GM23338 (cell line): ENCODE results near the gene TEDC1.
A peak's percentile ranks its signal among the peaks of the same experiment; 100 is the strongest.

Experiments used
- CREB1 ChIP-seq: fragments of 250-450 bp; sonication (Bioruptor Pico); IDR thresholded peaks from 2 replicates; pipeline ENCODE4 v1.5.0; 2020; ENCODE audit warnings: low read depth, mild to moderate bottlenecking, moderate library complexity
- EZH2 ChIP-seq: fragments of 200-600 bp; sonication (generic); IDR thresholded peaks from one replicate; pipeline ENCODE4 v1.8.0; 2017; ENCODE audit warnings: antibody characterized with exemption, mild to moderate bottlenecking, low read depth; ENCODE audit not compliant: unreplicated experiment
- EZH2phosphoT487 ChIP-seq: fragments of 200-600 bp; sonication (generic); IDR thresholded peaks from one replicate; pipeline ENCODE4 v1.8.1; 2018; ENCODE audit warnings: antibody characterized with exemption; ENCODE audit not compliant: unreplicated experiment
- JUNB ChIP-seq: IDR thresholded peaks from one replicate; pipeline ENCODE4 v1.6.1; 2016; ENCODE audit warnings: antibody characterized with exemption; ENCODE audit not compliant: unreplicated experiment
- NANOG ChIP-seq: IDR thresholded peaks from 2 replicates; pipeline ENCODE4 v1.6.1; 2016; ENCODE audit warnings: antibody characterized with exemption, borderline replicate concordance
- POLR2AphosphoS5 ChIP-seq: IDR thresholded peaks from 2 replicates; pipeline ENCODE4 v1.6.1; 2016; ENCODE audit warnings: antibody characterized with exemption, low read depth
- STAT1 ChIP-seq: IDR thresholded peaks from one replicate; pipeline ENCODE4 v1.6.1; 2016; ENCODE audit warnings: antibody characterized with exemption; ENCODE audit not compliant: unreplicated experiment
- ZNF114 ChIP-seq: fragments of 250-450 bp; sonication (Bioruptor Pico); IDR thresholded peaks from 2 replicates; pipeline ENCODE4 v1.5.0; 2020; ENCODE audit warnings: mild to moderate bottlenecking, moderate library complexity
- ZNF331 ChIP-seq: fragments of 250-450 bp; sonication (Bioruptor Pico); IDR thresholded peaks from 2 replicates; pipeline ENCODE4 v1.5.0; 2020; ENCODE audit warnings: low read depth, mild to moderate bottlenecking, moderate library complexity
- TF ChIP-seq, protein P1 (sequence below), 2 experiments: fragments of 200-600 bp in 1 of 2; sonication (generic) in 1 of 2; conservative IDR thresholded peaks; 2 replicates each; pipeline versions ENCODE4 v1.5.1 to v1.6.1; 2016 to 2017; ENCODE audit warnings: antibody characterized with exemption in 2 of 2, low read depth in 2 of 2, mild to moderate bottlenecking in 2 of 2, moderate library complexity in 1 of 2
- TF ChIP-seq, protein P2 (sequence below): IDR thresholded peaks from one replicate; pipeline ENCODE4 v1.6.1; 2018; ENCODE audit warnings: antibody characterized with exemption; ENCODE audit not compliant: unreplicated experiment
- TF ChIP-seq, protein P3 (sequence below): IDR thresholded peaks from 2 replicates; pipeline ENCODE4 v1.6.1; 2016; ENCODE audit warnings: antibody characterized with exemption
- TF ChIP-seq, protein P4 (sequence below): fragments of 250-450 bp; sonication (Bioruptor Pico); IDR thresholded peaks from 2 replicates; pipeline ENCODE4 v1.5.0; 2020; ENCODE audit warnings: mild to moderate bottlenecking, moderate library complexity

DNA sequence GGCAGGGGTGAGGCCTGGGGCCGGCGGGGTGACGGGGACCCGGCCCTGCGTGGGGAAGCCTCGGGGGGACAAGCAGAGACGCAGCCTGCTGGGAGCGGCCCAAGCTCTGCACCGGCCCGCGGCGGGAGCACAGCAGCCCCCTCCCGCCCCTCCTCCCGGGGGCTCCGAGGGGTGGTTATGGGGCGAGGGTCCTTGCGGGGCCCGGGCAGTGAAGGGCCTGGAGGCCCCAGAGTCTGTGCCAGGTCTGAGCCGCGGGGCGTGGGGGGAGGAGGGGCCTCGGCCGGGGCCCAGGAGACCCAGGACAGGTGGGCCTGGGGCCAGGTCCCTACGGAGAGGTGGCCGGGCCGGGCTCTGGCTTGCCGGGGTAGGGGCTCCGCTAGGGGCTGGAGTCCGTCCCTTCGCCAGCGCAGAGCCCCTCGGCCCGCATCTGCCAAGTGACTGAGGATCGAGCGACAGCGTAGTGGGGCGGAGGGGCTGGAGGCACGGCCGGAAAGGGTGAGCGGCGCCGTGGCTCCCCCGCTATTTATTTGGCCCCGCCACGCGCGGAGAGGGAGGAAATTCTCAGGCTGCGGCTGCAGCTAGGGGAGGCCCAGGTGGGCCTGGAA is 35.8 kb downstream of the TEDC1 start:
- TF ChIP-seq, protein P1, sequence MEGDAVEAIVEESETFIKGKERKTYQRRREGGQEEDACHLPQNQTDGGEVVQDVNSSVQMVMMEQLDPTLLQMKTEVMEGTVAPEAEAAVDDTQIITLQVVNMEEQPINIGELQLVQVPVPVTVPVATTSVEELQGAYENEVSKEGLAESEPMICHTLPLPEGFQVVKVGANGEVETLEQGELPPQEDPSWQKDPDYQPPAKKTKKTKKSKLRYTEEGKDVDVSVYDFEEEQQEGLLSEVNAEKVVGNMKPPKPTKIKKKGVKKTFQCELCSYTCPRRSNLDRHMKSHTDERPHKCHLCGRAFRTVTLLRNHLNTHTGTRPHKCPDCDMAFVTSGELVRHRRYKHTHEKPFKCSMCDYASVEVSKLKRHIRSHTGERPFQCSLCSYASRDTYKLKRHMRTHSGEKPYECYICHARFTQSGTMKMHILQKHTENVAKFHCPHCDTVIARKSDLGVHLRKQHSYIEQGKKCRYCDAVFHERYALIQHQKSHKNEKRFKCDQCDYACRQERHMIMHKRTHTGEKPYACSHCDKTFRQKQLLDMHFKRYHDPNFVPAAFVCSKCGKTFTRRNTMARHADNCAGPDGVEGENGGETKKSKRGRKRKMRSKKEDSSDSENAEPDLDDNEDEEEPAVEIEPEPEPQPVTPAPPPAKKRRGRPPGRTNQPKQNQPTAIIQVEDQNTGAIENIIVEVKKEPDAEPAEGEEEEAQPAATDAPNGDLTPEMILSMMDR (conservative IDR thresholded peaks at IDR 0.05; ENCODE audit: low read depth in 2 of 2) = no peak
- TF ChIP-seq POLR2AphosphoS5 (no peak), ZNF114 (no peak), EZH2 (peak; percentile 45), EZH2phosphoT487 (no peak), NANOG (no peak), JUNB (no peak), CREB1 (no peak), ZNF331 (CRISPR knock-in tag) (no peak), STAT1 (no peak)
- TF ChIP-seq, protein P2, sequence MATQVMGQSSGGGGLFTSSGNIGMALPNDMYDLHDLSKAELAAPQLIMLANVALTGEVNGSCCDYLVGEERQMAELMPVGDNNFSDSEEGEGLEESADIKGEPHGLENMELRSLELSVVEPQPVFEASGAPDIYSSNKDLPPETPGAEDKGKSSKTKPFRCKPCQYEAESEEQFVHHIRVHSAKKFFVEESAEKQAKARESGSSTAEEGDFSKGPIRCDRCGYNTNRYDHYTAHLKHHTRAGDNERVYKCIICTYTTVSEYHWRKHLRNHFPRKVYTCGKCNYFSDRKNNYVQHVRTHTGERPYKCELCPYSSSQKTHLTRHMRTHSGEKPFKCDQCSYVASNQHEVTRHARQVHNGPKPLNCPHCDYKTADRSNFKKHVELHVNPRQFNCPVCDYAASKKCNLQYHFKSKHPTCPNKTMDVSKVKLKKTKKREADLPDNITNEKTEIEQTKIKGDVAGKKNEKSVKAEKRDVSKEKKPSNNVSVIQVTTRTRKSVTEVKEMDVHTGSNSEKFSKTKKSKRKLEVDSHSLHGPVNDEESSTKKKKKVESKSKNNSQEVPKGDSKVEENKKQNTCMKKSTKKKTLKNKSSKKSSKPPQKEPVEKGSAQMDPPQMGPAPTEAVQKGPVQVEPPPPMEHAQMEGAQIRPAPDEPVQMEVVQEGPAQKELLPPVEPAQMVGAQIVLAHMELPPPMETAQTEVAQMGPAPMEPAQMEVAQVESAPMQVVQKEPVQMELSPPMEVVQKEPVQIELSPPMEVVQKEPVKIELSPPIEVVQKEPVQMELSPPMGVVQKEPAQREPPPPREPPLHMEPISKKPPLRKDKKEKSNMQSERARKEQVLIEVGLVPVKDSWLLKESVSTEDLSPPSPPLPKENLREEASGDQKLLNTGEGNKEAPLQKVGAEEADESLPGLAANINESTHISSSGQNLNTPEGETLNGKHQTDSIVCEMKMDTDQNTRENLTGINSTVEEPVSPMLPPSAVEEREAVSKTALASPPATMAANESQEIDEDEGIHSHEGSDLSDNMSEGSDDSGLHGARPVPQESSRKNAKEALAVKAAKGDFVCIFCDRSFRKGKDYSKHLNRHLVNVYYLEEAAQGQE = no peak
- TF ChIP-seq, protein P3, sequence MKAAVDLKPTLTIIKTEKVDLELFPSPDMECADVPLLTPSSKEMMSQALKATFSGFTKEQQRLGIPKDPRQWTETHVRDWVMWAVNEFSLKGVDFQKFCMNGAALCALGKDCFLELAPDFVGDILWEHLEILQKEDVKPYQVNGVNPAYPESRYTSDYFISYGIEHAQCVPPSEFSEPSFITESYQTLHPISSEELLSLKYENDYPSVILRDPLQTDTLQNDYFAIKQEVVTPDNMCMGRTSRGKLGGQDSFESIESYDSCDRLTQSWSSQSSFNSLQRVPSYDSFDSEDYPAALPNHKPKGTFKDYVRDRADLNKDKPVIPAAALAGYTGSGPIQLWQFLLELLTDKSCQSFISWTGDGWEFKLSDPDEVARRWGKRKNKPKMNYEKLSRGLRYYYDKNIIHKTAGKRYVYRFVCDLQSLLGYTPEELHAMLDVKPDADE = no peak
- TF ChIP-seq, protein P4, sequence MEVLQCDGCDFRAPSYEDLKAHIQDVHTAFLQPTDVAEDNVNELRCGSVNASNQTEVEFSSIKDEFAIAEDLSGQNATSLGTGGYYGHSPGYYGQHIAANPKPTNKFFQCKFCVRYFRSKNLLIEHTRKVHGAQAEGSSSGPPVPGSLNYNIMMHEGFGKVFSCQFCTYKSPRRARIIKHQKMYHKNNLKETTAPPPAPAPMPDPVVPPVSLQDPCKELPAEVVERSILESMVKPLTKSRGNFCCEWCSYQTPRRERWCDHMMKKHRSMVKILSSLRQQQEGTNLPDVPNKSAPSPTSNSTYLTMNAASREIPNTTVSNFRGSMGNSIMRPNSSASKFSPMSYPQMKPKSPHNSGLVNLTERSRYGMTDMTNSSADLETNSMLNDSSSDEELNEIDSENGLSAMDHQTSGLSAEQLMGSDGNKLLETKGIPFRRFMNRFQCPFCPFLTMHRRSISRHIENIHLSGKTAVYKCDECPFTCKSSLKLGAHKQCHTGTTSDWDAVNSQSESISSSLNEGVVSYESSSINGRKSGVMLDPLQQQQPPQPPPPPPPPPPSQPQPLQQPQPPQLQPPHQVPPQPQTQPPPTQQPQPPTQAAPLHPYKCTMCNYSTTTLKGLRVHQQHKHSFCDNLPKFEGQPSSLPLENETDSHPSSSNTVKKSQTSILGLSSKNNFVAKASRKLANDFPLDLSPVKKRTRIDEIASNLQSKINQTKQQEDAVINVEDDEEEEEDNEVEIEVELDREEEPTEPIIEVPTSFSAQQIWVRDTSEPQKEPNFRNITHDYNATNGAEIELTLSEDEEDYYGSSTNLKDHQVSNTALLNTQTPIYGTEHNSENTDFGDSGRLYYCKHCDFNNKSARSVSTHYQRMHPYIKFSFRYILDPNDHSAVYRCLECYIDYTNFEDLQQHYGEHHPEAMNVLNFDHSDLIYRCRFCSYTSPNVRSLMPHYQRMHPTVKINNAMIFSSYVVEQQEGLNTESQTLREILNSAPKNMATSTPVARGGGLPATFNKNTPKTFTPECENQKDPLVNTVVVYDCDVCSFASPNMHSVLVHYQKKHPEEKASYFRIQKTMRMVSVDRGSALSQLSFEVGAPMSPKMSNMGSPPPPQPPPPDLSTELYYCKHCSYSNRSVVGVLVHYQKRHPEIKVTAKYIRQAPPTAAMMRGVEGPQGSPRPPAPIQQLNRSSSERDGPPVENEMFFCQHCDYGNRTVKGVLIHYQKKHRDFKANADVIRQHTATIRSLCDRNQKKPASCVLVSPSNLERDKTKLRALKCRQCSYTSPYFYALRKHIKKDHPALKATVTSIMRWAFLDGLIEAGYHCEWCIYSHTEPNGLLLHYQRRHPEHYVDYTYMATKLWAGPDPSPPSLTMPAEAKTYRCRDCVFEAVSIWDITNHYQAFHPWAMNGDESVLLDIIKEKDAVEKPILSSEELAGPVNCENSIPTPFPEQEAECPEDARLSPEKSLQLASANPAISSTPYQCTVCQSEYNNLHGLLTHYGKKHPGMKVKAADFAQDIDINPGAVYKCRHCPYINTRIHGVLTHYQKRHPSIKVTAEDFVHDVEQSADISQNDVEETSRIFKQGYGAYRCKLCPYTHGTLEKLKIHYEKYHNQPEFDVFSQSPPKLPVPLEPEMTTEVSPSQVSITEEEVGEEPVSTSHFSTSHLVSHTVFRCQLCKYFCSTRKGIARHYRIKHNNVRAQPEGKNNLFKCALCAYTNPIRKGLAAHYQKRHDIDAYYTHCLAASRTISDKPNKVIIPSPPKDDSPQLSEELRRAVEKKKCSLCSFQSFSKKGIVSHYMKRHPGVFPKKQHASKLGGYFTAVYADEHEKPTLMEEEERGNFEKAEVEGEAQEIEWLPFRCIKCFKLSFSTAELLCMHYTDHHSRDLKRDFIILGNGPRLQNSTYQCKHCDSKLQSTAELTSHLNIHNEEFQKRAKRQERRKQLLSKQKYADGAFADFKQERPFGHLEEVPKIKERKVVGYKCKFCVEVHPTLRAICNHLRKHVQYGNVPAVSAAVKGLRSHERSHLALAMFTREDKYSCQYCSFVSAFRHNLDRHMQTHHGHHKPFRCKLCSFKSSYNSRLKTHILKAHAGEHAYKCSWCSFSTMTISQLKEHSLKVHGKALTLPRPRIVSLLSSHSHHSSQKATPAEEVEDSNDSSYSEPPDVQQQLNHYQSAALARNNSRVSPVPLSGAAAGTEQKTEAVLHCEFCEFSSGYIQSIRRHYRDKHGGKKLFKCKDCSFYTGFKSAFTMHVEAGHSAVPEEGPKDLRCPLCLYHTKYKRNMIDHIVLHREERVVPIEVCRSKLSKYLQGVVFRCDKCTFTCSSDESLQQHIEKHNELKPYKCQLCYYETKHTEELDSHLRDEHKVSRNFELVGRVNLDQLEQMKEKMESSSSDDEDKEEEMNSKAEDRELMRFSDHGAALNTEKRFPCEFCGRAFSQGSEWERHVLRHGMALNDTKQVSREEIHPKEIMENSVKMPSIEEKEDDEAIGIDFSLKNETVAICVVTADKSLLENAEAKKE = no peak
